SK-N-SH (cell line): Measurements from ENCODE around the gene BAIAP2. TPM values are rescaled to one million over a fixed set of nuclear protein-coding genes. Genes with fewer than 3 reads are reported as not detected.
"Not testable (repeated sequence)": the region's sequence is repeated elsewhere in the genome, so short reads cannot be mapped to it uniquely, and the experiment has no call there.

ENCODE experiments used
- CTCF ChIA-PET: fragments of 300-600, 350-600 bp; formaldehyde crosslinking; extraction: SDS; loops from one replicate; lab custom pipeline; 2021; lab: Yijun Ruan, JAX
- POLR2A ChIA-PET: fragments of 350-600 bp; sonication (Branson Sonifier 250); formaldehyde crosslinking; extraction: SDS; loops from one replicate; lab custom pipeline; 2020; ENCODE audit warnings: antibody characterized with exemption, inconsistent platforms; lab: Yijun Ruan, JAX
- DNase-seq: peaks from one replicate; pipeline ENCODE4 v3.0.0; 2012
- H2AFZ ChIP-seq: fragments of 200-600 bp; sonication (generic); 2 replicates; pipeline ENCODE4 v1.8.1; 2016; ENCODE audit warnings: antibody characterized with exemption, mild to moderate bottlenecking, low read depth
- H3F3A ChIP-seq: fragments of 200-600 bp; sonication (generic); replicated peaks from 2 replicates; pipeline ENCODE3; 2016; ENCODE audit warnings: antibody characterized with exemption, mild to moderate bottlenecking; ENCODE audit not compliant: insufficient read depth
- H3K27ac ChIP-seq, 2 experiments: fragments of 200-500 bp in 1 of 2; fragments of 200-600 bp in 1 of 2; sonication (Bioruptor generic) in 1 of 2; sonication (generic), shearing (Covaris generic) in 1 of 2; 2 replicates each; pipeline versions ENCODE4 v1.5.1 to v1.6.1; 2014 to 2016; ENCODE audit warnings: low read depth in 2 of 2, inconsistent platforms in 1 of 2, low read length in 1 of 2, mild to moderate bottlenecking in 1 of 2, mixed read lengths in 1 of 2
- H3K27me3 ChIP-seq: fragments of 200-600 bp; sonication (generic), shearing (Covaris generic); 2 replicates; pipeline ENCODE4 v1.6.1; 2016; ENCODE audit warnings: mixed run types; ENCODE audit not compliant: insufficient read depth
- H3K36me3 ChIP-seq, 2 experiments: fragments of 200-500 bp in 1 of 2; fragments of 200-600 bp in 1 of 2; sonication (Bioruptor generic) in 1 of 2; sonication (generic) in 1 of 2; replicated peaks in 1 of 2; 2 replicates each; pipeline versions ENCODE3 to v1.5.1; 2014 to 2016; ENCODE audit warnings: low read length in 1 of 2, mild to moderate bottlenecking in 1 of 2; ENCODE audit not compliant: insufficient read depth in 2 of 2, control insufficient read depth in 1 of 2
- H3K4me1 ChIP-seq, 2 experiments: fragments of 200-500 bp in 1 of 2; fragments of 200-600 bp in 1 of 2; sonication (Bioruptor generic) in 1 of 2; sonication (generic), shearing (Covaris generic) in 1 of 2; 2 replicates each; pipeline versions ENCODE4 v1.5.1 to v1.6.1; 2014 to 2016; ENCODE audit warnings: low read depth in 1 of 2, low read length in 1 of 2, mixed run types in 1 of 2; ENCODE audit not compliant: insufficient read depth in 2 of 2, control insufficient read depth in 1 of 2
- H3K4me2 ChIP-seq: fragments of 200-600 bp; sonication (generic), shearing (Covaris generic); 2 replicates; pipeline ENCODE4 v1.6.1; 2017; ENCODE audit warnings: mixed run types
- H3K4me3 ChIP-seq, 2 experiments: fragments of 200-500 bp in 1 of 2; fragments of 200-600 bp in 1 of 2; sonication (Bioruptor generic) in 1 of 2; sonication (generic), shearing (Covaris generic) in 1 of 2; 2 replicates each; pipeline versions ENCODE4 v1.5.1 to v1.8.1; 2014 to 2016; ENCODE audit warnings: low read depth in 2 of 2, inconsistent platforms in 1 of 2, low read length in 1 of 2, mild to moderate bottlenecking in 1 of 2, mixed read lengths in 1 of 2, moderate library complexity in 1 of 2
- H3K79me2 ChIP-seq: fragments of 200-600 bp; sonication (generic); 2 replicates; pipeline ENCODE4 v1.8.1; 2017; ENCODE audit warnings: mild to moderate bottlenecking; ENCODE audit not compliant: insufficient read depth
- H3K9ac ChIP-seq: fragments of 200-600 bp; sonication (generic); 2 replicates; pipeline ENCODE4 v1.6.1; 2017; ENCODE audit warnings: mixed run types
- H3K9me2 ChIP-seq: fragments of 200-600 bp; sonication (generic); 2 replicates; pipeline ENCODE4 v1.6.1; 2017; ENCODE audit warnings: mixed run types
- H3K9me3 ChIP-seq: fragments of 200-600 bp; sonication (generic); 2 replicates; pipeline ENCODE4 v1.6.1; 2017; ENCODE audit warnings: mixed run types, mild to moderate bottlenecking, moderate library complexity
- H4K20me1 ChIP-seq: fragments of 200-600 bp; sonication (generic); 2 replicates; pipeline ENCODE4 v1.6.1; 2017; ENCODE audit warnings: mild to moderate bottlenecking, mixed run types; ENCODE audit not compliant: insufficient read depth
- CTCF ChIP-seq: fragments of 200-600 bp; sonication (generic); IDR thresholded peaks from 2 replicates; pipeline ENCODE4 v1.6.1; 2017; ENCODE audit warnings: antibody characterized with exemption, mild to moderate bottlenecking, moderate library complexity
- ELF1 ChIP-seq: IDR thresholded peaks from 2 replicates; pipeline ENCODE4 v1.4.0; 2012
- EZH2phosphoT487 ChIP-seq: fragments of 200-600 bp; sonication (generic); IDR thresholded peaks from 2 replicates; pipeline ENCODE4 v1.6.1; 2017; ENCODE audit warnings: low read depth, mixed run types, mild to moderate bottlenecking, antibody characterized with exemption, moderate library complexity, borderline replicate concordance
- FOXJ3 ChIP-seq: sonication (generic); formaldehyde crosslinking; IDR thresholded peaks from 2 replicates; pipeline ENCODE4 v1.5.1; 2020; ENCODE audit warnings: mild to moderate bottlenecking, missing genetic modification reagents
- FOXM1 ChIP-seq: IDR thresholded peaks from 2 replicates; pipeline ENCODE4 v1.4.0; 2012; ENCODE audit warnings: low read depth, mild to moderate bottlenecking
- GABPA ChIP-seq: IDR thresholded peaks from 2 replicates; pipeline ENCODE4 v1.4.0; 2012; ENCODE audit warnings: low read depth, mild to moderate bottlenecking
- GATA2 ChIP-seq: sonication (generic); formaldehyde crosslinking; IDR thresholded peaks from 2 replicates; pipeline ENCODE4 v1.5.0; 2020; ENCODE audit warnings: mild to moderate bottlenecking, missing genetic modification reagents
- IRF3 ChIP-seq: fragments of 150-350 bp; IDR thresholded peaks from 2 replicates; pipeline ENCODE4 v1.6.1; 2016; ENCODE audit warnings: mild to moderate bottlenecking, low read depth, low read length
- MAX ChIP-seq: IDR thresholded peaks from 2 replicates; pipeline ENCODE4 v1.4.0; 2012; ENCODE audit warnings: low read depth
- SMC3 ChIP-seq: IDR thresholded peaks from 2 replicates; pipeline ENCODE4 v1.6.1; 2012; ENCODE audit warnings: low read depth, low read length, improper control_type of control experiment
- TCF12 ChIP-seq: IDR thresholded peaks from 2 replicates; pipeline ENCODE4 v1.4.0; 2012
- TEAD4 ChIP-seq: IDR thresholded peaks from 2 replicates; pipeline ENCODE4 v1.4.0; 2012; ENCODE audit warnings: mild to moderate bottlenecking, borderline replicate concordance; ENCODE audit not compliant: insufficient read depth
- USF1 ChIP-seq: IDR thresholded peaks from 2 replicates; pipeline ENCODE4 v1.4.0; 2012; ENCODE audit warnings: low read depth, borderline replicate concordance
- USF2 ChIP-seq: fragments of 150-350 bp; IDR thresholded peaks from 2 replicates; pipeline ENCODE4 v1.6.1; 2017; ENCODE audit warnings: antibody characterized with exemption, low read length, low read depth, borderline replicate concordance
- YY1 ChIP-seq: IDR thresholded peaks from 2 replicates; pipeline ENCODE4 v1.4.0; 2012; ENCODE audit warnings: low read depth, mild to moderate bottlenecking
- WGBS: methylation state at CpG from one replicate; pipeline ENCODE4 v1.1.6; 2017; ENCODE audit warnings: low lambda C conversion rate; 5-methylcytosine and 5-hydroxymethylcytosine counted together
- polyA plus RNA-seq, 3 experiments: library from polyadenylated mRNA; depleted of rRNA; stranded (reverse); fragments of >200 nt; gene quantifications; 2 replicates each; pipeline ENCODE4 v1.2.3, GENCODE V29; 2012

BAIAP2 gene
- polyA plus RNA-seq, 1 of the 3 experiments (the other 2 are of a cell fraction), result 19.8 TPM

GRCh38 chr17:81144423-81144781, 109.5 kb downstream of the BAIAP2 start:
- CTCF ChIA-PET, result interaction anchor here (0.8 to 8.8 kb wide), 11 partner anchors 9 to 339 kb away, joined by 3 to 147 read pairs (median 28); partner anchors contain the start of genes AATK, NDUFAF8, PVALEF and TEPSIN

GRCh38 chr17:81146208-81146607, 111.3 kb downstream of the BAIAP2 start:
- H3K9me3 ChIP-seq, DNase-seq, H3F3A ChIP-seq, H3K9ac ChIP-seq, H3K9me2 ChIP-seq, POLR2A ChIA-PET, H3K27ac ChIP-seq, H3K79me2 ChIP-seq, H3K4me3 ChIP-seq, H2AFZ ChIP-seq, H3K4me2 ChIP-seq, H4K20me1 ChIP-seq, H3K4me1 ChIP-seq, H3K36me3 ChIP-seq, H3K27me3 ChIP-seq: not testable (repeated sequence)
- CTCF ChIA-PET, result interaction anchor here (1.5 to 8.8 kb wide), 4 partner anchors 8 to 93 kb away, joined by 5 to 147 read pairs (median 97); partner anchors contain the start of genes NDUFAF8 and TEPSIN
- 63% methylated on average over 10 of the region's 10 CpGs for WGBS

More at GRCh38 chr17:81144423-81144781, 109.5 kb downstream of the BAIAP2 start:
- H2AFZ ChIP-seq, result no peak overlapping the region
- H3K27me3 ChIP-seq, result no peaks in the 10 kb centered on the region
- POLR2A ChIA-PET, result no interaction called here
- no peaks in the 10 kb centered on the region for H3K9me3 ChIP-seq
- H3K9ac ChIP-seq, result no peak overlapping the region
- H4K20me1 ChIP-seq, result no peaks in the 10 kb centered on the region
- H3K4me3 ChIP-seq, result no peak overlapping the region
- no peaks in the 10 kb centered on the region for H3F3A ChIP-seq
- no peak overlapping the region for H3K27ac ChIP-seq
- WGBS, result 81% methylated on average over 10 of the region's 14 CpGs
- TF ChIP-seq FOXJ3 (CRISPR knock-in tag) (no peak), TEAD4 (no peak), ELF1 (no peak), GATA2 (CRISPR knock-in tag) (no peak), IRF3 (no peak), MAX (no peak), USF1 (no peak), SMC3 (no peak), EZH2phosphoT487 (no peak), FOXM1 (no peak), USF2 (no peak), TCF12 (no peak), CTCF (no peak), GABPA (no peak), YY1 (no peak)
- H3K4me1 ChIP-seq, result peaks cover 0 to 3% of the 10 kb centered on the region in 2 experiments; a peak in 1 of 4 replicates
- H3K79me2 ChIP-seq, result no peaks in the 10 kb centered on the region
- H3K9me2 ChIP-seq, result no peaks in the 10 kb centered on the region
- DNase-seq, result no peak
- no peaks in the 10 kb centered on the region for H3K36me3 ChIP-seq
- H3K4me2 ChIP-seq, result no peak overlapping the region
